Stomach (tissue), 9 donors: ENCODE measurements around the gene KRTAP12-2. TPM values are rescaled to one million over a fixed set of nuclear protein-coding genes. Genes with fewer than 3 reads are reported as not detected.

Experiments
- DNase-seq, 2 donors: peaks; one replicate each; pipeline versions ENCODE4 v3.0.0 to v3.0.0-alpha.2; 2013 to 2019
- H3K27ac ChIP-seq, 5 donors: fragments of 200-600 bp in 4 of 5; sonication (generic) in 4 of 5; one replicate each; pipeline ENCODE4 v1.5.1; 2013 to 2019; ENCODE audit warnings: mild to moderate bottlenecking in 1 of 5, moderate library complexity in 1 of 5
- H3K27me3 ChIP-seq, 3 donors: fragments of 200-600 bp; sonication (generic); one replicate each; pipeline ENCODE4 v1.5.1; 2017 to 2019; ENCODE audit warnings: mixed run types in 1 of 3
- H3K36me3 ChIP-seq, 4 donors: fragments of 200-600 bp; sonication (generic); 1 replicate in 3 of 4; 2 replicates in 1 of 4; pipeline ENCODE4 v1.5.1; 2016 to 2019
- H3K4me1 ChIP-seq, 4 donors: fragments of 200-600 bp; sonication (generic); one replicate each; pipeline ENCODE4 v1.5.1; 2016 to 2019
- H3K4me3 ChIP-seq, 4 donors: fragments of 200-600 bp; sonication (generic) in 3 of 4; one replicate each; pipeline ENCODE4 v1.5.1; 2016 to 2019; ENCODE audit warnings: mild to moderate bottlenecking in 1 of 4
- H3K9me3 ChIP-seq, 4 donors: fragments of 200-600 bp; sonication (generic); one replicate each; pipeline ENCODE4 v1.5.1; 2016 to 2019
- EP300 ChIP-seq: sonication (generic); formaldehyde crosslinking; IDR thresholded peaks from one replicate; pipeline ENCODE4 v1.6.1; 2017; ENCODE audit warnings: antibody characterized with exemption
- POLR2A ChIP-seq, 4 donors: fragments of 450-650 bp; IDR thresholded peaks; one replicate each; pipeline ENCODE4 v1.6.1; 2016; ENCODE audit warnings: antibody characterized with exemption in 4 of 4, control low read depth in 2 of 4, mild to moderate bottlenecking in 1 of 4, moderate library complexity in 1 of 4
- POLR2AphosphoS5 ChIP-seq, 3 donors: sonication (generic); formaldehyde crosslinking; IDR thresholded peaks; one replicate each; pipeline ENCODE4 v1.6.1; 2016; ENCODE audit warnings: antibody characterized with exemption in 3 of 3
- WGBS, 5 donors: extraction: QIAGEN DNeasy Blood & Tissue Kit in 3 of 5; methylation state at CpG; one replicate each; pipeline versions ENCODE4 v1.1.5 to v1.1.7; 2013 to 2018; 5-methylcytosine and 5-hydroxymethylcytosine counted together
- intact Hi-C: fragments of 100-400 bp; cut with DNase I; formaldehyde crosslinking; loops from one replicate; pipeline ENCODE4 v1.15.1; 2023; ENCODE audit warnings: low total_unique reads
- polyA plus RNA-seq, 3 donors: library from polyadenylated mRNA; stranded (reverse); fragments of 200-250 nt; gene quantifications; one replicate each; pipeline ENCODE4 v1.2.3, GENCODE V29; 2013
- total RNA-seq, 5 donors: library from RNA; depleted of rRNA; stranded (reverse); fragments of >200 nt; gene quantifications; one replicate each; pipeline versions ENCODE4 v1.1.0 to v1.2.3, GENCODE V29; 2014 to 2016
- TF ChIP-seq, protein P1 (sequence below), 7 experiments: fragments of 450-650 bp in 4 of 7; fragments of 200-600 bp in 3 of 7; sonication (generic) in 3 of 7; IDR thresholded peaks; one replicate each; pipeline ENCODE4 v1.5.1; 2016 to 2019; ENCODE audit warnings: antibody characterized with exemption in 7 of 7, control low read depth in 2 of 7, mild to moderate bottlenecking in 1 of 7
- donor health status: healthy with polysubstance abuse.
- donor health status: Bipolar disorder and iron deficiency.
- donor health status: healthy.

Gene KRTAP12-2
- total and polyA plus RNA-seq, 8 donors: not detected

DNA sequence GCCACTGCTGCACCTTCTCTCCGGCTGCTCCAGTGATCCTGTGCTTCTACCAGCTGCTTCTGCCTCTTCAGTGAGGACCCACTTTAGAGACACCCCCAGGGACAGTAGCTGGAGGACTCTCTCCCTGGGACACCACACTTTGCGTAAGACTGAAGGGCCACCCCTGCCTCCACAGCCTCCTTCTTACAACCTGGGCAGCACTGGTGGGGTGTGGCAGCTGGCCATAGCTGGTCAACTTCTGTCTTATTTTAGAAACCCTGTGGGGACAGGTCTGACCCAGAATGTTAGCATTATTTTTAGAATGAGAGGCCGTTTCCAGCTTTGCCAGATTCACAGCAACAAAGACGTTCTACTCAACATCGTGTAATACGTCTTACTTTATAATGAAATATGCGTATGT is 41.0 kb downstream of the KRTAP12-2 start:
- intact Hi-C loops: no loop called here
- DNase-seq: no peak
- H3K9me3 ChIP-seq: peaks cover 0 to 41% (median 32%) of the 10 kb centered on the region in 4 donors
- WGBS, 5 donors: 83 to 93% (median 88%) methylated on average over 7 of the region's 7 CpGs
- H3K4me3 ChIP-seq: no peak overlapping the region
- TF ChIP-seq POLR2A (IDR thresholded peaks at IDR 0.05) (no peak), EP300 (no peak), POLR2AphosphoS5 (IDR thresholded peaks at IDR 0.05) (no peak)
- TF ChIP-seq, protein P1, sequence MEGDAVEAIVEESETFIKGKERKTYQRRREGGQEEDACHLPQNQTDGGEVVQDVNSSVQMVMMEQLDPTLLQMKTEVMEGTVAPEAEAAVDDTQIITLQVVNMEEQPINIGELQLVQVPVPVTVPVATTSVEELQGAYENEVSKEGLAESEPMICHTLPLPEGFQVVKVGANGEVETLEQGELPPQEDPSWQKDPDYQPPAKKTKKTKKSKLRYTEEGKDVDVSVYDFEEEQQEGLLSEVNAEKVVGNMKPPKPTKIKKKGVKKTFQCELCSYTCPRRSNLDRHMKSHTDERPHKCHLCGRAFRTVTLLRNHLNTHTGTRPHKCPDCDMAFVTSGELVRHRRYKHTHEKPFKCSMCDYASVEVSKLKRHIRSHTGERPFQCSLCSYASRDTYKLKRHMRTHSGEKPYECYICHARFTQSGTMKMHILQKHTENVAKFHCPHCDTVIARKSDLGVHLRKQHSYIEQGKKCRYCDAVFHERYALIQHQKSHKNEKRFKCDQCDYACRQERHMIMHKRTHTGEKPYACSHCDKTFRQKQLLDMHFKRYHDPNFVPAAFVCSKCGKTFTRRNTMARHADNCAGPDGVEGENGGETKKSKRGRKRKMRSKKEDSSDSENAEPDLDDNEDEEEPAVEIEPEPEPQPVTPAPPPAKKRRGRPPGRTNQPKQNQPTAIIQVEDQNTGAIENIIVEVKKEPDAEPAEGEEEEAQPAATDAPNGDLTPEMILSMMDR (IDR thresholded peaks at IDR 0.05): no peak
- H3K36me3 ChIP-seq: no peaks in the 10 kb centered on the region
- H3K27ac ChIP-seq: no peak overlapping the region
- H3K27me3 ChIP-seq: peaks cover 0 to 34% (median 19%) of the 10 kb centered on the region in 3 donors
- no peaks in the 10 kb centered on the region for H3K4me1 ChIP-seq

DNA sequence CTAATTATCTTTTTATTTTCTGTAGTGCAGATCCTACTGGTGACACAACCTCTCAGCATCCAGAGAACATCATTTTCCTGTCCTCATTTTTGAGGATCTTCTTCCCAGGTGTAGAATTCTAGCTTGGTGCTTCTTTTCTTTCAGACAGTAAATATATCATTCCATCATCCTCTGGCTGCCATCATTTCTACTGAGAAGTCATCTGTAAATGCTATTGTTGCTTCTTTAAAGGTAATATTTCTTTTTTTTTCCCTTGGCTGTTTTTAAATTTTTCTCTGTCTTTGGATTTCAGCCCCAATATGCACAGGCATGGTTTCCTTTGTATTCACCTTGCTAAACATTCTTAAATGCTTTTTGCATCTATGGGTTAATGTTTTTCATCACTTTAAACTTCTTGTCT is 43.2 kb downstream of the KRTAP12-2 start:
- Histone ChIP-seq H3K4me3 (no peak overlapping the region), H3K27ac (no peak overlapping the region), H3K27me3 (peaks cover 0 to 28% (median 13%) of the 10 kb centered on the region in 3 donors), H3K36me3 (no peaks in the 10 kb centered on the region), H3K4me1 (no peaks in the 10 kb centered on the region), H3K9me3 (peaks cover 0 to 39% (median 26%) of the 10 kb centered on the region in 4 donors)
- intact Hi-C loops: no loop called here
- TF ChIP-seq, protein P1 (IDR thresholded peaks at IDR 0.05): no peak
- TF ChIP-seq POLR2A (IDR thresholded peaks at IDR 0.05) (no peak), EP300 (no peak), POLR2AphosphoS5 (IDR thresholded peaks at IDR 0.05) (no peak)
- no peak for DNase-seq

DNA sequence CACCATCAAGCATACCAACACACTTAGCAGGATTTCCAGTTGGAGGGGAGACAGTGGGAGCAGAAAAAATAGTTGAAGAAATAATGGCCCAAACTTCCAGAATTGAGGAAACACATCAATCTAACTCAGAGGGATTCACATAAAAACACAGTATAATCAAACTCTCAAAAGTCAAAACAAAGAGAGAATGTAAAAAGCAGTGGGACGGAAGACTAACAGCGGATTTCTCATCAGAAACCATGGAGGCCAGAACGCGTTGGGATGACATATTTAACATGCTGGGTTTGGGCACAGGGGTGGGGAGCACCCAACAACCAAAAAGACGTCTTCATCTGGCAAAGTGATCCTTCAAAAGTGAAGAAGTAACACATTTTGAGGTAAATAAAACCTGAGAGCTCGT is 46.8 kb downstream of the KRTAP12-2 start:
- H3K4me3 ChIP-seq: no peak overlapping the region
- DNase-seq: no peak
- peaks cover 0 to 16% (median 0%) of the 10 kb centered on the region in 3 donors for H3K27me3 ChIP-seq
- WGBS, 5 donors: 82 to 92% (median 87%) methylated on average over 6 of the region's 6 CpGs
- no peaks in the 10 kb centered on the region for H3K4me1 ChIP-seq
- peaks cover 0 to 34% (median 23%) of the 10 kb centered on the region in 4 donors for H3K9me3 ChIP-seq
- TF ChIP-seq, protein P1 (IDR thresholded peaks at IDR 0.05): no peak
- TF ChIP-seq EP300: no peak
- no peak for TF ChIP-seq POLR2A (IDR thresholded peaks at IDR 0.05)
- TF ChIP-seq POLR2AphosphoS5 (IDR thresholded peaks at IDR 0.05): no peak
- intact Hi-C loops: no loop called here
- H3K27ac ChIP-seq: no peak overlapping the region
- H3K36me3 ChIP-seq: no peaks in the 10 kb centered on the region

DNA sequence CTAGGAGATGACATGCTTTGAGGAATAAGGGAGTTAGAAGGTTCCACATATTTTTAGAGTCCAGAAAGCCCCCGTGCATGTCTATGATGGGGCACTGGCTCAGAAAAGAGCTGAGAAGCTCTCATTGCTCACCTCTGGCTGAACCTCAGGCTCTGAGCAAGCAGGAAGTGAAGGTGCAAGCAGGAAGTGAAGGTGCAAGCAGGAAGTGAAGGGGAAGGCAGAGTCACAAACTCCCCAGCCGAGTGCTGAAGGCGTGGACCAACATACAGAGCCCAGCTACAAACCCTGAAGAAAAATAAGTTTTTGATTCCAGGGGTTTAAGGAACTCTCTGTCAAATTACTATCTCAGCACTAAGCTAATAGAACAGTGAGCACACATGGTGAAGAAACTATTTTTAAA is 47.8 kb downstream of the KRTAP12-2 start:
- TF ChIP-seq EP300 (no peak), POLR2AphosphoS5 (IDR thresholded peaks at IDR 0.05) (no peak), POLR2A (IDR thresholded peaks at IDR 0.05) (no peak)
- TF ChIP-seq, protein P1 (IDR thresholded peaks at IDR 0.05): no peak
- H3K27me3 ChIP-seq: peaks cover 0 to 22% (median 0%) of the 10 kb centered on the region in 3 donors
- H3K4me3 ChIP-seq: no peak overlapping the region
- WGBS, 5 donors: 47 to 74% (median 55%) methylated on average over 3 of the region's 3 CpGs
- no peaks in the 10 kb centered on the region for H3K36me3 ChIP-seq
- peak in 1 of 2 donors; percentile 54 for DNase-seq
- H3K9me3 ChIP-seq: peaks cover 0 to 25% (median 16%) of the 10 kb centered on the region in 4 donors
- intact Hi-C loops: no loop called here
- no peaks in the 10 kb centered on the region for H3K4me1 ChIP-seq
- peak overlapping the region in 2 of 5 donors; percentile 2 to 47 for H3K27ac ChIP-seq
